Neural cell (in vitro differentiated cells): ENCODE measurements around the gene RBM5. TPM values are rescaled to one million over a fixed set of nuclear protein-coding genes. Genes with fewer than 3 reads are reported as not detected.

ENCODE experiments used
- H2AFZ ChIP-seq: fragments of 200-600, 300-800 bp; sonication (generic), shearing (Covaris generic); 2 replicates; pipeline ENCODE4 v1.6.0; 2014; ENCODE audit warnings: low read depth, mild to moderate bottlenecking, antibody characterized with exemption, low read length, moderate library complexity
- H3F3A ChIP-seq: fragments of 200-600 bp; shearing (Covaris generic); 2 replicates; pipeline ENCODE4 v1.6.1; 2016; ENCODE audit warnings: mild to moderate bottlenecking, moderate library complexity, mixed read lengths, antibody characterized with exemption, low read length; ENCODE audit not compliant: insufficient read depth, poor library complexity, severe bottlenecking
- H3K27ac ChIP-seq: fragments of 200-600, 300-800 bp; sonication (generic), shearing (Covaris generic); 2 replicates; pipeline ENCODE4 v1.5.1; 2014; ENCODE audit warnings: mild to moderate bottlenecking, low read length, moderate library complexity
- H3K27me3 ChIP-seq: fragments of 300-800, 200-600 bp; sonication (generic), shearing (Covaris generic); 2 replicates; pipeline ENCODE4 v1.6.0; 2014; ENCODE audit warnings: mild to moderate bottlenecking, low read depth, low read length, moderate library complexity; ENCODE audit not compliant: insufficient read depth
- H3K36me3 ChIP-seq: fragments of 300-800, 200-600 bp; sonication (generic), shearing (Covaris generic); 2 replicates; pipeline ENCODE4 v1.5.1; 2014; ENCODE audit warnings: mild to moderate bottlenecking, antibody characterized with exemption, low read length, moderate library complexity; ENCODE audit not compliant: insufficient read depth
- H3K4me2 ChIP-seq: fragments of 300-800, 200-600 bp; sonication (generic), shearing (Covaris generic); 2 replicates; pipeline ENCODE4 v1.6.0; 2014; ENCODE audit warnings: mild to moderate bottlenecking, low read length
- H3K4me3 ChIP-seq: fragments of 300-800, 200-600 bp; sonication (generic), shearing (Covaris generic); 2 replicates; pipeline ENCODE4 v1.5.1; 2014; ENCODE audit warnings: mild to moderate bottlenecking, low read length, moderate library complexity
- H3K79me2 ChIP-seq: fragments of 200-600 bp; shearing (Covaris generic); replicated peaks from 2 replicates; pipeline ENCODE4 v1.6.0; 2014; ENCODE audit warnings: mild to moderate bottlenecking, low read length, moderate library complexity; ENCODE audit not compliant: insufficient read depth
- H3K9ac ChIP-seq: fragments of 300-800, 200-600 bp; sonication (generic), shearing (Covaris generic); 2 replicates; pipeline ENCODE4 v1.6.1; 2016; ENCODE audit warnings: mild to moderate bottlenecking, low read length, mixed read lengths
- H3K9me2 ChIP-seq: fragments of 200-600 bp; shearing (Covaris generic); 2 replicates; pipeline ENCODE4 v1.6.1; 2016; ENCODE audit warnings: mild to moderate bottlenecking, low read length, mixed read lengths; ENCODE audit not compliant: insufficient read depth
- H3K9me3 ChIP-seq: fragments of 200-600, 300-800 bp; sonication (generic), shearing (Covaris generic); 2 replicates; pipeline ENCODE4 v1.6.1; 2016; ENCODE audit warnings: mild to moderate bottlenecking, mixed run types, low read length, moderate library complexity, mixed read lengths
- H4K20me1 ChIP-seq: fragments of 200-600 bp; shearing (Covaris generic); 2 replicates; pipeline ENCODE4 v1.6.1; 2016; ENCODE audit warnings: mild to moderate bottlenecking, mixed run types; ENCODE audit not compliant: insufficient read depth
- CTCF ChIP-seq: fragments of 450-650 bp; IDR thresholded peaks from 2 replicates; pipeline ENCODE4 v1.5.1; 2014; ENCODE audit warnings: antibody characterized with exemption, mild to moderate bottlenecking, moderate library complexity; ENCODE audit not compliant: poor library complexity, severe bottlenecking
- EP300 ChIP-seq: fragments of 450-650 bp; conservative IDR thresholded peaks from 2 replicates; pipeline ENCODE4 v1.6.1; 2014; ENCODE audit warnings: antibody characterized with exemption, mild to moderate bottlenecking, moderate library complexity; ENCODE audit not compliant: poor library complexity, severe bottlenecking
- EZH2 ChIP-seq: fragments of 200-600, 300-800 bp; shearing (Covaris generic), sonication (generic); IDR thresholded peaks from 2 replicates; pipeline ENCODE4 v1.6.1; 2014; ENCODE audit warnings: antibody characterized with exemption, low read length, borderline replicate concordance, mild to moderate bottlenecking; ENCODE audit not compliant: insufficient read depth, poor library complexity, severe bottlenecking
- MXI1 ChIP-seq: fragments of 450-650 bp; conservative IDR thresholded peaks from 2 replicates; pipeline ENCODE4 v1.6.1; 2014; ENCODE audit warnings: antibody characterized with exemption, mild to moderate bottlenecking; ENCODE audit not compliant: poor library complexity, severe bottlenecking
- POLR2AphosphoS5 ChIP-seq: IDR thresholded peaks from 2 replicates; pipeline ENCODE4 v1.6.1; 2012
- RAD21 ChIP-seq: fragments of 450-650 bp; conservative IDR thresholded peaks from 2 replicates; pipeline ENCODE4 v1.6.1; 2014; ENCODE audit warnings: antibody characterized with exemption, mild to moderate bottlenecking, moderate library complexity
- SMC3 ChIP-seq: fragments of 450-650 bp; conservative IDR thresholded peaks from 2 replicates; pipeline ENCODE4 v1.6.1; 2014; ENCODE audit warnings: antibody characterized with exemption, mild to moderate bottlenecking, moderate library complexity; ENCODE audit not compliant: poor library complexity
- TAF1 ChIP-seq: IDR thresholded peaks from 2 replicates; pipeline ENCODE4 v1.6.1; 2012; ENCODE audit warnings: low read depth
- polyA plus RNA-seq: library from polyadenylated mRNA; depleted of rRNA; stranded (reverse); fragments of >200 nt; gene quantifications from 2 replicates; pipeline ENCODE4 v1.2.3, GENCODE V29; 2014
- TF ChIP-seq, protein P1 (sequence below): IDR thresholded peaks from 2 replicates; pipeline ENCODE4 v1.6.1; 2012; ENCODE audit warnings: borderline replicate concordance

Gene RBM5
- polyA plus RNA-seq, 1 donor from 2014 or later, result 632 TPM

DNA sequence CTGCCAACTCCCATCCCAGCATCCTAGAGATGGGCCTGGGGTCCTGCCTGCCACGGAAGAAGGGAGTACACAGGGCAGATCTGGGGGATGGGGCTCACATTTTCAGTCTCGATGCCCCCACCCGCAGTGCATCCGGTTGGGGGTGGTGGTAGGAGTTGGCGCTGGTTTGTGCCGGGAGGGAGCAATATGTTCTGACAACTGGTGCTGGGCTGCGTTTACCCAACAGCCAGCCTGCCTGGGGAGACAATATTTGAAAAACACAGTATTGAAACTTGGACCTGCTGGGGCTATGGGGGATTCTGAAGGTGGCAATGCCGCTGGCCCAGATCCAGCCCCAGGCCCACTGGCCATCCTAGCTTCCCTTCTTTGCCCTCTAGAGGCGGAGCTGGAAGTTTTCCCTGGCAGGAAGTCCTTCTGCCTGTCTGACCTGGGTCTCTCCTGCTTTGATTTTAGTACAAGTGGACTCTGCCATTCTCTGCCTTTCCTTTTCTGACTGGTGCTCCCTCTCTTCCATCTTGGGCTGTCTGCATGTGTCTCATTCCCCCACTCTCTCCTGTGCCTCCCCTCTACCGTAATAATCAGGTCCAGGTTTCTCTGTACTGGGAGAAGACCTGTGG, 69.9 kb downstream of the RBM5 start:
- H3K79me2 ChIP-seq, result peaks cover 15% of the 10 kb centered on the region
- H3K4me2 ChIP-seq, result no peak overlapping the region
- TF ChIP-seq POLR2AphosphoS5 (no peak), TAF1 (no peak), CTCF (no peak), SMC3 (no peak), RAD21 (no peak), EP300 (no peak), MXI1 (no peak), EZH2 (no peak)
- TF ChIP-seq, protein P1, sequence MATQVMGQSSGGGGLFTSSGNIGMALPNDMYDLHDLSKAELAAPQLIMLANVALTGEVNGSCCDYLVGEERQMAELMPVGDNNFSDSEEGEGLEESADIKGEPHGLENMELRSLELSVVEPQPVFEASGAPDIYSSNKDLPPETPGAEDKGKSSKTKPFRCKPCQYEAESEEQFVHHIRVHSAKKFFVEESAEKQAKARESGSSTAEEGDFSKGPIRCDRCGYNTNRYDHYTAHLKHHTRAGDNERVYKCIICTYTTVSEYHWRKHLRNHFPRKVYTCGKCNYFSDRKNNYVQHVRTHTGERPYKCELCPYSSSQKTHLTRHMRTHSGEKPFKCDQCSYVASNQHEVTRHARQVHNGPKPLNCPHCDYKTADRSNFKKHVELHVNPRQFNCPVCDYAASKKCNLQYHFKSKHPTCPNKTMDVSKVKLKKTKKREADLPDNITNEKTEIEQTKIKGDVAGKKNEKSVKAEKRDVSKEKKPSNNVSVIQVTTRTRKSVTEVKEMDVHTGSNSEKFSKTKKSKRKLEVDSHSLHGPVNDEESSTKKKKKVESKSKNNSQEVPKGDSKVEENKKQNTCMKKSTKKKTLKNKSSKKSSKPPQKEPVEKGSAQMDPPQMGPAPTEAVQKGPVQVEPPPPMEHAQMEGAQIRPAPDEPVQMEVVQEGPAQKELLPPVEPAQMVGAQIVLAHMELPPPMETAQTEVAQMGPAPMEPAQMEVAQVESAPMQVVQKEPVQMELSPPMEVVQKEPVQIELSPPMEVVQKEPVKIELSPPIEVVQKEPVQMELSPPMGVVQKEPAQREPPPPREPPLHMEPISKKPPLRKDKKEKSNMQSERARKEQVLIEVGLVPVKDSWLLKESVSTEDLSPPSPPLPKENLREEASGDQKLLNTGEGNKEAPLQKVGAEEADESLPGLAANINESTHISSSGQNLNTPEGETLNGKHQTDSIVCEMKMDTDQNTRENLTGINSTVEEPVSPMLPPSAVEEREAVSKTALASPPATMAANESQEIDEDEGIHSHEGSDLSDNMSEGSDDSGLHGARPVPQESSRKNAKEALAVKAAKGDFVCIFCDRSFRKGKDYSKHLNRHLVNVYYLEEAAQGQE, result no peak
- H3K9ac ChIP-seq, result peak overlapping the region; percentile 89
- no peaks in the 10 kb centered on the region for H3K9me2 ChIP-seq
- no peaks in the 10 kb centered on the region for H3K9me3 ChIP-seq
- H3K27me3 ChIP-seq, result no peaks in the 10 kb centered on the region
- no peak overlapping the region for H2AFZ ChIP-seq
- H4K20me1 ChIP-seq, result no peaks in the 10 kb centered on the region
- H3K36me3 ChIP-seq, result no peaks in the 10 kb centered on the region
- H3K27ac ChIP-seq, result no peak overlapping the region
- H3K4me3 ChIP-seq, result no peak overlapping the region
- H3F3A ChIP-seq, result no peaks in the 10 kb centered on the region

GRCh38 chr3:50160561-50160983, 71.9 kb downstream of the RBM5 start:
- Histone ChIP-seq H3K27ac (no peak overlapping the region), H3K4me3 (no peak overlapping the region), H3K79me2 (peaks cover 15% of the 10 kb centered on the region), H2AFZ (no peak overlapping the region), H3F3A (no peaks in the 10 kb centered on the region), H3K9me3 (no peaks in the 10 kb centered on the region), H4K20me1 (no peaks in the 10 kb centered on the region), H3K36me3 (no peaks in the 10 kb centered on the region), H3K9me2 (no peaks in the 10 kb centered on the region), H3K27me3 (no peaks in the 10 kb centered on the region), H3K9ac (no peak overlapping the region), H3K4me2 (no peak overlapping the region)
- TF ChIP-seq POLR2AphosphoS5 (no peak), MXI1 (no peak), EP300 (no peak), TAF1 (no peak), RAD21 (no peak), SMC3 (no peak), EZH2 (no peak), CTCF (no peak)
- TF ChIP-seq, protein P1, result no peak
